Tibial nerve (tissue), 4 donors: ENCODE data around the gene OLFM1. TPM values are rescaled to one million over a fixed set of nuclear protein-coding genes. Genes with fewer than 3 reads are reported as not detected.

Experiments used
- DNase-seq, 2 donors: peaks; one replicate each; pipeline ENCODE4 v3.0.0-alpha.2; 2019; ENCODE audit warnings: low spot score in 2 of 2
- H3K27ac ChIP-seq, 4 donors: fragments of 200-600 bp; sonication (generic) in 3 of 4; one replicate each; pipeline ENCODE4 v1.5.1; 2017 to 2019; ENCODE audit warnings: mild to moderate bottlenecking in 1 of 4
- H3K27me3 ChIP-seq, 2 donors: fragments of 200-600 bp; sonication (generic) in 1 of 2; one replicate each; pipeline versions ENCODE4 v1.5.1 to v1.6.0; 2017 to 2019
- H3K36me3 ChIP-seq, 3 donors: fragments of 200-600 bp; sonication (generic); one replicate each; pipeline ENCODE4 v1.5.1; 2018 to 2019
- H3K4me1 ChIP-seq, 4 donors: fragments of 200-600 bp; sonication (generic) in 3 of 4; one replicate each; pipeline ENCODE4 v1.5.1; 2017 to 2019
- H3K4me3 ChIP-seq, 4 donors: fragments of 200-600 bp; sonication (generic) in 3 of 4; one replicate each; pipeline ENCODE4 v1.5.1; 2017 to 2019; ENCODE audit warnings: mild to moderate bottlenecking in 1 of 4, moderate library complexity in 1 of 4
- H3K9me3 ChIP-seq, 4 donors: fragments of 200-600 bp; sonication (generic) in 3 of 4; one replicate each; pipeline ENCODE4 v1.5.1; 2017 to 2019
- CTCF ChIP-seq, 5 experiments: fragments of 200-600 bp in 3 of 5; fragments of 450-650 bp in 2 of 5; sonication (generic) in 3 of 5; IDR thresholded peaks; one replicate each; pipeline ENCODE4 v1.5.1; 2016 to 2019; ENCODE audit warnings: antibody characterized with exemption in 5 of 5, mild to moderate bottlenecking in 3 of 5, moderate library complexity in 2 of 5
- EP300 ChIP-seq, 2 donors: sonication (generic); formaldehyde crosslinking; IDR thresholded peaks; one replicate each; pipeline ENCODE4 v1.6.1; 2017; ENCODE audit warnings: antibody characterized with exemption in 2 of 2, mild to moderate bottlenecking in 1 of 2
- POLR2A ChIP-seq, 2 donors: fragments of 450-650 bp; IDR thresholded peaks; one replicate each; pipeline ENCODE4 v1.6.1; 2017; ENCODE audit warnings: antibody characterized with exemption in 2 of 2, mild to moderate bottlenecking in 2 of 2, moderate library complexity in 2 of 2
- WGBS, 2 donors: methylation state at CpG; one replicate each; pipeline ENCODE4 v1.1.5; 2018; 5-methylcytosine and 5-hydroxymethylcytosine counted together
- total RNA-seq, 4 donors: library from RNA; depleted of rRNA; stranded (reverse); fragments of >200 nt; gene quantifications; one replicate each; pipeline ENCODE4 v1.1.0, GENCODE V29; 2016

The OLFM1 gene
- total RNA-seq, 4 donors from 2014 or later: 30.3 to 63.8 (median 38.3) TPM

DNA sequence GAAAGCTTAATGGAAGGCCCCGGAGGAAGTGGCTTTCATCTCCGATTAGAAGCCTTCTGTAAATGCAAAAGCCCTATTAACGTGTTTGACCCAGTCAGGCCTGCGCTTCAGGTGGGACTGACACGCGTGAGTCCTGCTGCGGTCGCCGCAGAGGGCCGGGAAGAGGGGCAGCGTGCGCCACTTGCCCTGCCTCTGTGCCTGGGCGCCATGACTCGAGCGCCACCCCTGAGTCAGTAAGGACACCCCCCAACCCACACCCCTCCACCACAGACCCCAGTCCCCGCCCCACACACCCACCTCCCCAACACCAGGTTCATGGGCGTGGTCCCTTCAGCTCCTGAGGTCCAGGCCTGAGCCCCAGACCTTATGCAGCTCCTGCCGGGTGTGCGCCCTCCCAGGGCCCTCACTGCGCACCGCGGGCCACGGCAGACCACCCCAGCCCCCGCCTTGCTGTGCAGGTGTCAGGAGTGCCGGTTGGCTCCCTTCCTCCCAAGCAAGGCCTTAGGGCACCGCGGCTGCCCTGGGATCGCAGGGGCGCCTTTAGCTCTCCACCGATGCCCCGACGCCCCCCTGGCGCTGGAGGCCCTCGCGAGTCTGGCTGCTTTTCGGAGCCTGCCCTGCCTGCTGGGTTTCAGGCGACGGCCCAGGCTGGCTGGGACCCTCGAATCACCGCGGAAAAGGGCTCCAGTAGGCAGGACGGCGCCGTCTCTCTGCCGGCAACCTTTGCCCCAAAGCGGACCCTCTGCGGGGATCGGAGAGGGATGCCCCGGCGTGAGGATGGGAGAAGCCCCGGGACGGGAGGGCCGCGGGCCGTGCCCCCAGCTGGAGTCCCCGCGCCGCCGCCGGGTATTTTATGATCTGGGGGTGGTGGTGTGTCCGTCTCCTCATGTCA is 625 bp upstream of the OLFM1 start:
- 14 to 18% methylated on average over 33 to 47 of the region's 61 CpGs for WGBS, 2 donors
- peak overlapping the region; percentile 15 to 58 (median 26) for H3K4me3 ChIP-seq

DNA sequence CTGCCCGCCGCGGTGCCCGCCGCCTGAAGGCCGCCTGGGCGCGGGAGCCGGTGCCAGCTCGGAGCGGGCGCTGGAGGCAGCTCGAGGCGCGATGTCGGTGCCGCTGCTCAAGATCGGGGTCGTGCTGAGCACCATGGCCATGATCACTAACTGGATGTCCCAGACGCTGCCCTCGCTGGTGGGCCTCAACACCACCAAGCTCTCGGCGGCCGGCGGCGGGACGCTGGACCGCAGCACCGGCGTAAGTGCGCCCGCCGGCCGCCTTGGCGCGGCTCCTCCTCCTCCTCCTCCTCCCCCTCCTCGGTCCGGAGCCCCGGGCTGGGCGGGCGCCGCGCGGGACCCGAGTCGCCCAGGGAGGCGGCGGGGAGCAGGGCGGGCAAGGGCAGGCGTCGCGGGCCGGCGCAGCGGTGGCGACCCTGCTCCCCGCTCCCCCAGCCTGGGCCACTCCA is 455 bp downstream of the OLFM1 start:
- 0 to 3% methylated on average over 17 to 48 of the region's 57 CpGs for WGBS, 2 donors
- Histone ChIP-seq H3K27me3 (peaks cover 0 to 24% of the 10 kb centered on the region in 2 donors), H3K9me3 (no peaks in the 10 kb centered on the region), H3K4me1 (peaks cover 0 to 52% (median 14%) of the 10 kb centered on the region in 4 donors), H3K36me3 (peaks cover 0 to 11% (median 0%) of the 10 kb centered on the region in 3 donors), H3K4me3 (peak overlapping the region; percentile 31 to 58 (median 40)), H3K27ac (peak overlapping the region in 1 of 4 donors; percentile 26)
- TF ChIP-seq CTCF (IDR thresholded peaks at IDR 0.05): no peak
- DNase-seq: no peak

More for the DNA sequence above, 625 bp upstream of the OLFM1 start:
- TF ChIP-seq POLR2A (IDR thresholded peaks at IDR 0.05) (no peak), EP300 (IDR thresholded peaks at IDR 0.05) (no peak), CTCF (IDR thresholded peaks at IDR 0.05) (no peak)
- H3K4me1 ChIP-seq: peaks cover 0 to 48% (median 14%) of the 10 kb centered on the region in 4 donors
- H3K27me3 ChIP-seq: peaks cover 0 to 24% of the 10 kb centered on the region in 2 donors
- H3K9me3 ChIP-seq: no peaks in the 10 kb centered on the region
- no peak for DNase-seq
- H3K36me3 ChIP-seq: peaks cover 0 to 11% (median 0%) of the 10 kb centered on the region in 3 donors
- H3K27ac ChIP-seq: peak overlapping the region in 1 of 4 donors; percentile 38

DNA sequence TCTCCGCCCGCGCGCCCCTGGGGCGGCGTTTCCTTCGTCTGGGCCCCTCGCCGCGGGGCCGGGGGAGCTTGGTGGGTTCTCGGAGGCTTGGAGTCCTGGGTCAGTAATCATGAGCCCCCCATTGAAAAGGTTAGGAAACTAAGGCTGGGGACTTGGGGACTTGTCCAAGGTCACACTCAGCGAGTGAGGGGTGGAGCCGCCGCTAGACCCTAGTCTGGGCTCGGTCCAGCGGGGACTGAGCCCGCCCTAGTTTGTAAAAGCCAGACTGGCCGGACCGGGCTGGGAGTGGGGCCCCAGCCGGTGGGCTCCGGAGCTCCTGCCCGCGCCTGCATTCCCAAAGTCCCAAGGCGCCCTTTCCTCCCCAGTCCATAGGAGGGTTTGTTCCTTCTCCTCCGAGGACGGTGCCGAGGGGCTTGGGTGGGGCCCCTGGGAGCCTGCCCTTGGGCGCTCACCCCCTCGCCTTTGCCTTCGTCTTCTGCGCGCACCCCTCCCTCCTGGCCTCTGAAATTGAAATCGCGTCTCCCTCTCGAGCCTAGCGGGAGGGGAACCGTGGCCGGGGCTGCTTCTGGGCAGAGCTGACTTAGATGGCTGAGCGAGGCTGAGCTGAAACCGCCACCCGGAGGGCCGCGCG is 995 bp downstream of the OLFM1 start:
- 3 to 4% methylated on average over 5 to 30 of the region's 45 CpGs for WGBS, 2 donors
- TF ChIP-seq POLR2A (IDR thresholded peaks at IDR 0.05): no peak
- no peak for TF ChIP-seq EP300 (IDR thresholded peaks at IDR 0.05)
- no peak for TF ChIP-seq CTCF (IDR thresholded peaks at IDR 0.05)

GRCh38 chr9:135088979-135089847 is 1.7 kb downstream of the OLFM1 start:
- whole genome bisulfite sequencing, 2 donors: 50 to 55% methylated on average over 31 to 34 of the region's 35 CpGs

More for the DNA sequence above, 995 bp downstream of the OLFM1 start:
- H3K4me1 ChIP-seq: peaks cover 0 to 51% (median 14%) of the 10 kb centered on the region in 4 donors
- peaks cover 0 to 11% (median 0%) of the 10 kb centered on the region in 3 donors for H3K36me3 ChIP-seq
- H3K4me3 ChIP-seq: peak overlapping the region; percentile 31 to 58 (median 40)
- peak overlapping the region in 1 of 4 donors; percentile 26 for H3K27ac ChIP-seq
- H3K9me3 ChIP-seq: no peaks in the 10 kb centered on the region
- DNase-seq: no peak
- peaks cover 0 to 19% of the 10 kb centered on the region in 2 donors for H3K27me3 ChIP-seq

More at GRCh38 chr9:135088979-135089847, 1.7 kb downstream of the OLFM1 start:
- H3K4me3 ChIP-seq: peak overlapping the region in 3 of 4 donors; percentile 38 to 58 (median 41)
- peaks cover 0 to 16% of the 10 kb centered on the region in 2 donors for H3K27me3 ChIP-seq
- TF ChIP-seq CTCF (IDR thresholded peaks at IDR 0.05): no peak
- no peak for TF ChIP-seq EP300 (IDR thresholded peaks at IDR 0.05)
- TF ChIP-seq POLR2A (IDR thresholded peaks at IDR 0.05): no peak
- peak overlapping the region in 1 of 4 donors; percentile 26 for H3K27ac ChIP-seq
- H3K9me3 ChIP-seq: no peaks in the 10 kb centered on the region
- H3K36me3 ChIP-seq: peaks cover 0 to 11% (median 0%) of the 10 kb centered on the region in 3 donors
- DNase-seq: no peak
- peaks cover 0 to 47% (median 14%) of the 10 kb centered on the region in 4 donors for H3K4me1 ChIP-seq
